Epithelial cell of esophagus (primary cell): ENCODE data around the gene NFIB.

Experiments
- DNase-seq: peaks from one replicate; pipeline ENCODE4 v3.0.0; 2010; ENCODE audit warnings: low read depth
- H3K4me3 ChIP-seq: 2 replicates; pipeline ENCODE4 v1.5.1; 2011; ENCODE audit warnings: mild to moderate bottlenecking, low read length, control low read depth
- CTCF ChIP-seq: IDR thresholded peaks from 2 replicates; pipeline ENCODE4 v1.5.1; 2011; ENCODE audit warnings: low read depth, mild to moderate bottlenecking, low read length, control low read depth, inconsistent platforms; ENCODE audit not compliant: insufficient read depth; ENCODE audit errors: missing control alignments

NFIB gene

GRCh38 chr9:14313951-14314423 lies at the start of gene NFIB:
TSS of gene NFIB (minus strand) at chr9:14314141. CDS start at chr9:14313511, 630 bp downstream.
- DNase-seq, result peak; percentile 58
- H3K4me3 ChIP-seq, result peak within 1 kb of the TSS; percentile 96
- TF ChIP-seq CTCF, result no peak

- no peak for DNase-seq
Observed at GRCh38 chr9:14362175-14362574, 48.2 kb upstream of the NFIB start.

GRCh38 chr9:14361074-14361473 lies 47.1 kb upstream of the NFIB start:
- no peak for TF ChIP-seq CTCF
- no peak overlapping the region for H3K4me3 ChIP-seq
- DNase-seq, result peak; percentile 26

More at GRCh38 chr9:14362175-14362574, 48.2 kb upstream of the NFIB start:
- TF ChIP-seq CTCF, result no peak
- H3K4me3 ChIP-seq, result no peak overlapping the region

GRCh38 chr9:14358523-14358922 lies 44.6 kb upstream of the NFIB start:
- DNase-seq, result peak; percentile 19
- no peak for TF ChIP-seq CTCF
- no peak overlapping the region for H3K4me3 ChIP-seq

GRCh38 chr9:14356351-14357265 lies 42.7 kb upstream of the NFIB start:
- H3K4me3 ChIP-seq, result no peak overlapping the region
- TF ChIP-seq CTCF, result no peak
- no peak for DNase-seq

- no peak for DNase-seq
- TF ChIP-seq CTCF, result no peak
- no peak overlapping the region for H3K4me3 ChIP-seq
Observed at GRCh38 chr9:14354201-14354600, 40.3 kb upstream of the NFIB start.
